SK-N-SH (cell line): ENCODE data around the gene BCL11A.

Experiments used
- FOSL2 ChIP-seq: IDR thresholded peaks from 2 replicates; pipeline ENCODE4 v1.4.0; 2012; ENCODE audit warnings: low read depth, mild to moderate bottlenecking, moderate library complexity, borderline replicate concordance
- GABPA ChIP-seq: IDR thresholded peaks from 2 replicates; pipeline ENCODE4 v1.4.0; 2012; ENCODE audit warnings: low read depth, mild to moderate bottlenecking
- JUND ChIP-seq: IDR thresholded peaks from 2 replicates; pipeline ENCODE4 v1.4.0; 2012
- NRF1 ChIP-seq: IDR thresholded peaks from 2 replicates; pipeline ENCODE4 v1.6.1; 2012; ENCODE audit warnings: low read depth, mild to moderate bottlenecking, low read length
- POLR2AphosphoS5 ChIP-seq: IDR thresholded peaks from 2 replicates; pipeline ENCODE4 v1.6.1; 2012; ENCODE audit warnings: low read depth, low read length
- RAD21 ChIP-seq: IDR thresholded peaks from 2 replicates; pipeline ENCODE4 v1.6.1; 2012; ENCODE audit warnings: mild to moderate bottlenecking, low read length
- RFX5 ChIP-seq: IDR thresholded peaks from 2 replicates; pipeline ENCODE4 v1.6.1; 2012; ENCODE audit warnings: mild to moderate bottlenecking, improper control_type of control experiment, low read length
- SIN3A ChIP-seq: IDR thresholded peaks from 2 replicates; pipeline ENCODE4 v1.6.1; 2012; ENCODE audit warnings: low read depth, mild to moderate bottlenecking, low read length, moderate library complexity, borderline replicate concordance
- TEAD4 ChIP-seq: IDR thresholded peaks from 2 replicates; pipeline ENCODE4 v1.4.0; 2012; ENCODE audit warnings: mild to moderate bottlenecking, borderline replicate concordance; ENCODE audit not compliant: insufficient read depth
- YY1 ChIP-seq: IDR thresholded peaks from 2 replicates; pipeline ENCODE4 v1.4.0; 2012; ENCODE audit warnings: low read depth, mild to moderate bottlenecking
- TF ChIP-seq, protein P1 (sequence below): fragments of 200-600 bp; sonication (generic); IDR thresholded peaks from 2 replicates; pipeline ENCODE4 v1.6.1; 2017; ENCODE audit warnings: antibody characterized with exemption, mild to moderate bottlenecking, moderate library complexity
- TF ChIP-seq, protein P2 (sequence below): IDR thresholded peaks from 2 replicates; pipeline ENCODE4 v1.6.1; 2012; ENCODE audit warnings: mild to moderate bottlenecking, low read depth, low read length, moderate library complexity
- TF ChIP-seq, protein P3 (sequence below): IDR thresholded peaks from 2 replicates; pipeline ENCODE4 v1.4.0; 2012; ENCODE audit warnings: low read depth, borderline replicate concordance
- TF ChIP-seq, protein P4 (sequence below): IDR thresholded peaks from 2 replicates; pipeline ENCODE4 v1.4.0; 2012; ENCODE audit warnings: low read depth

DNA sequence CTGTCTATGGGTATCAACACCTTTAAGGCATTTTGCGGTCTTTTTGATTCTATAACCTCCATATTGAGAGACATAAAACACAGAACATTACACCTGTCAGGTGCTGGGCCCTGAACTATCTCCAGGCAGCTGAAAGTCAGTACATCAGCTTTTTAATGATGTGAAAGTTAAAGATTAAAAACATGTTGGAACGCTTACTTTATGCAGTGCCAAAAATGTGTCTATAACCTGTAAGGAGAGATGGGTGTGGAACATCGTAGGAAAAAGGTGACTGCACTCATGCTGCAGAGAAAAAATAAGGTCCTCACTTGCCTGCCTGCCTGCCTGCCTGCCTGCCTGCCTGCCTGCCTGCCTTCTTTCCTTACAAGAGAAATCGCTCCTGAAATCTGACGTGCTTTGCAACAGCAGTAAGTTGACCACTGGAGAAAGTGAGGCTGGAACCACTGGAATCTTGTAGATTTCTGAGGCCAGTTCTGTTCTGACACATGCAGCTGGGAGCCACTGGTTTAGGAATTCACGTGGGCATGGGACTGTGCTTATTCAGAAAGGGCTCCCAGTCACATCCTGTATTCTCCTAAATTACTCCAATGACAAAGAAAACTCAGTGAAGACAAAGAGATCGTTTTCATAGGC lies 34.1 kb downstream of the BCL11A start:
- TF ChIP-seq, protein P1, sequence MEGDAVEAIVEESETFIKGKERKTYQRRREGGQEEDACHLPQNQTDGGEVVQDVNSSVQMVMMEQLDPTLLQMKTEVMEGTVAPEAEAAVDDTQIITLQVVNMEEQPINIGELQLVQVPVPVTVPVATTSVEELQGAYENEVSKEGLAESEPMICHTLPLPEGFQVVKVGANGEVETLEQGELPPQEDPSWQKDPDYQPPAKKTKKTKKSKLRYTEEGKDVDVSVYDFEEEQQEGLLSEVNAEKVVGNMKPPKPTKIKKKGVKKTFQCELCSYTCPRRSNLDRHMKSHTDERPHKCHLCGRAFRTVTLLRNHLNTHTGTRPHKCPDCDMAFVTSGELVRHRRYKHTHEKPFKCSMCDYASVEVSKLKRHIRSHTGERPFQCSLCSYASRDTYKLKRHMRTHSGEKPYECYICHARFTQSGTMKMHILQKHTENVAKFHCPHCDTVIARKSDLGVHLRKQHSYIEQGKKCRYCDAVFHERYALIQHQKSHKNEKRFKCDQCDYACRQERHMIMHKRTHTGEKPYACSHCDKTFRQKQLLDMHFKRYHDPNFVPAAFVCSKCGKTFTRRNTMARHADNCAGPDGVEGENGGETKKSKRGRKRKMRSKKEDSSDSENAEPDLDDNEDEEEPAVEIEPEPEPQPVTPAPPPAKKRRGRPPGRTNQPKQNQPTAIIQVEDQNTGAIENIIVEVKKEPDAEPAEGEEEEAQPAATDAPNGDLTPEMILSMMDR, result no peak
- TF ChIP-seq YY1, result no peak
- no peak for TF ChIP-seq POLR2AphosphoS5
- TF ChIP-seq JUND, result no peak
- no peak for TF ChIP-seq FOSL2
- TF ChIP-seq, protein P2, sequence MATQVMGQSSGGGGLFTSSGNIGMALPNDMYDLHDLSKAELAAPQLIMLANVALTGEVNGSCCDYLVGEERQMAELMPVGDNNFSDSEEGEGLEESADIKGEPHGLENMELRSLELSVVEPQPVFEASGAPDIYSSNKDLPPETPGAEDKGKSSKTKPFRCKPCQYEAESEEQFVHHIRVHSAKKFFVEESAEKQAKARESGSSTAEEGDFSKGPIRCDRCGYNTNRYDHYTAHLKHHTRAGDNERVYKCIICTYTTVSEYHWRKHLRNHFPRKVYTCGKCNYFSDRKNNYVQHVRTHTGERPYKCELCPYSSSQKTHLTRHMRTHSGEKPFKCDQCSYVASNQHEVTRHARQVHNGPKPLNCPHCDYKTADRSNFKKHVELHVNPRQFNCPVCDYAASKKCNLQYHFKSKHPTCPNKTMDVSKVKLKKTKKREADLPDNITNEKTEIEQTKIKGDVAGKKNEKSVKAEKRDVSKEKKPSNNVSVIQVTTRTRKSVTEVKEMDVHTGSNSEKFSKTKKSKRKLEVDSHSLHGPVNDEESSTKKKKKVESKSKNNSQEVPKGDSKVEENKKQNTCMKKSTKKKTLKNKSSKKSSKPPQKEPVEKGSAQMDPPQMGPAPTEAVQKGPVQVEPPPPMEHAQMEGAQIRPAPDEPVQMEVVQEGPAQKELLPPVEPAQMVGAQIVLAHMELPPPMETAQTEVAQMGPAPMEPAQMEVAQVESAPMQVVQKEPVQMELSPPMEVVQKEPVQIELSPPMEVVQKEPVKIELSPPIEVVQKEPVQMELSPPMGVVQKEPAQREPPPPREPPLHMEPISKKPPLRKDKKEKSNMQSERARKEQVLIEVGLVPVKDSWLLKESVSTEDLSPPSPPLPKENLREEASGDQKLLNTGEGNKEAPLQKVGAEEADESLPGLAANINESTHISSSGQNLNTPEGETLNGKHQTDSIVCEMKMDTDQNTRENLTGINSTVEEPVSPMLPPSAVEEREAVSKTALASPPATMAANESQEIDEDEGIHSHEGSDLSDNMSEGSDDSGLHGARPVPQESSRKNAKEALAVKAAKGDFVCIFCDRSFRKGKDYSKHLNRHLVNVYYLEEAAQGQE, result no peak
- no peak for TF ChIP-seq TEAD4
- no peak for TF ChIP-seq RAD21
- TF ChIP-seq, protein P3, sequence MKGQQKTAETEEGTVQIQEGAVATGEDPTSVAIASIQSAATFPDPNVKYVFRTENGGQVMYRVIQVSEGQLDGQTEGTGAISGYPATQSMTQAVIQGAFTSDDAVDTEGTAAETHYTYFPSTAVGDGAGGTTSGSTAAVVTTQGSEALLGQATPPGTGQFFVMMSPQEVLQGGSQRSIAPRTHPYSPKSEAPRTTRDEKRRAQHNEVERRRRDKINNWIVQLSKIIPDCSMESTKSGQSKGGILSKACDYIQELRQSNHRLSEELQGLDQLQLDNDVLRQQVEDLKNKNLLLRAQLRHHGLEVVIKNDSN, result no peak
- no peak for TF ChIP-seq NRF1
- no peak for TF ChIP-seq SIN3A
- TF ChIP-seq, protein P4, sequence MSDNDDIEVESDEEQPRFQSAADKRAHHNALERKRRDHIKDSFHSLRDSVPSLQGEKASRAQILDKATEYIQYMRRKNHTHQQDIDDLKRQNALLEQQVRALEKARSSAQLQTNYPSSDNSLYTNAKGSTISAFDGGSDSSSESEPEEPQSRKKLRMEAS, result no peak
- TF ChIP-seq GABPA, result no peak
- no peak for TF ChIP-seq RFX5
